H54 (cell line): Measurements from ENCODE around the gene FAM83E.
"Not testable (repeated sequence)": the region's sequence is repeated elsewhere in the genome, so short reads cannot be mapped to it uniquely, and the experiment has no call there.

Source experiments
- DNase-seq: peaks from one replicate; pipeline ENCODE4 v3.0.0; 2011; ENCODE audit warnings: low spot score, mixed read lengths; ENCODE audit not compliant: insufficient read length
- FAIRE-seq: peaks from 3 replicates; lab custom pipeline; 2011; peaks lifted over from hg19 to GRCh38; lab: Jason Lieb, UNC
- POLR2A ChIP-seq: IDR thresholded peaks from 2 replicates; pipeline ENCODE4 v1.6.1; 2011; ENCODE audit warnings: low read depth, mild to moderate bottlenecking, low read length

The FAM83E gene

DNA sequence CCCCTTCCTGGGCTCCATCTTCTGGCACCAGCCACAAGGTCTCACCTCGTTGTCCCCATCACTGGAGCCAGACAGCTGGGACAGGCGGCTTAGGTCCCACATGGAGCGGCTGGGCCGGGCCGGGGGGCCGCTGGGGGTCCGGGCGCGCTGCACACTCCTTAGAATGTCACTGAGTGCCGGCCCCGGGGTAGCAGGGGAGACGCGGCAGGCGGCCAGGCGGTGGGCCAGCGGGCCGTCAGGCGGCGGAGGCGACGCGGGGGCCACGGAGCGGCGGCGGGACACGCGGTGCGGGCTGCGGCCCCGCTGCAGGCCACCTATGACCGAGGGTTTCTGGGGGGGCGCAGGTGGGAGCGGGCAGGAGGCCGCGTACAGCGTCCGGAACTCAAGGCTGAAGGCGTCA lies 11.4 kb downstream of the FAM83E start:
- FAIRE-seq (no peak), DNase-seq (no peak)
- TF ChIP-seq POLR2A: no peak

DNA sequence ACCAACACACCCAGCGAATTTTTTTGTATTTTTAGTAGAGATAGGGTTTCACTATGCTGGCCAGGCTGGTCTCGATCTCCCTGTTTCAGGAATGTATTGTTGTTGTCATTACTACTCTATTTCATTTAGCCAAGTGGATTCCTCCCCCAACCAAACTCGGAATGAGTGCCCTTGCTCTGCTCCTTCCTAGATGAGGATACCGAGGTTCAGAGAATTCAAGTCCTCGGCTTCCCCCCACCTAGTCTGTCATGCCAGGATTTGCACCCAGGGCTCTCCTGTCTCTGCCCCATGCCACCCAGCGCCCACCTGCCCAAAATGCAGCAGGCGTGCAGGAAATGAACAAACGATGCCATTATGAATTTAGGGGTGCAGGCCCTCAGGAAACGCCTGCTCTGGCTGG lies 11.9 kb downstream of the FAM83E start:
- DNase-seq (no peak), FAIRE-seq (no peak)
- no peak for TF ChIP-seq POLR2A

DNA sequence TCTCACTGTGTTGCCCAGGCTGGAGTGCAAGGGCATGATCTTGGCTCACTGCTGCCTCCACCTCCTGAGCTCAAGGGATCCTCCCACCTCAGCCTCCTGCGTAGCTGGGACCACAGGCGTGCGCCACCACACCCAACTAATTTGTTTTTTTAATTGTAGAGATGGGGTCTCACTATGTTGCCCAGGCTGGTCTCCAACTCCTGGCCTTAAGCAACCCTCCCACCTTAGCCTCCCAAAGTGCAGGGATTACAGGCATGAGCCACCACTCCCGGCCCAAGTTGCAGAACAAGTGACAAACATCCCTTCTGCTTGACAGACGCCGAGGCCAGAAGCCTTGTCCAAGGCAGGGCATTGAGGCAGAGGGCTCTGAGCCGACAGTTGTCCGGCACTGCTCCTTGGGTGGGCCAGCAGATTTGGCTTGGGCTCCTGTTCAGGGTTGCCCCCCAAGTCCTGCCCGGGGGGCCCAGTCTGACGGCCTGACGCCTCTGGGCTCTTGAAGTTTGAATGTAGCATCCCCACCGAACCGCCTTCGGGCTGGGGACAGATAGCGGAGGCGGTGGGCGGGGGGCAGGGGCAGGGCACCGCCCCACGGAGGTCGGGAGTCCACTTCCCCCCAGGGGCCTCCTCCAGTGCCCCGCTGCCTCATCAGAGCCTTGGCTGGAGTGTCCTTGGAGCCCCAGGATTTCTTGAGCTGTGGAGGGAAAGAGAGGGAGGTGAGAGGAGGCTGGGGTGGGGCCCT lies 14.0 kb downstream of the FAM83E start:
- TF ChIP-seq POLR2A: no peak
- no peak for DNase-seq
- no peak for FAIRE-seq

DNA sequence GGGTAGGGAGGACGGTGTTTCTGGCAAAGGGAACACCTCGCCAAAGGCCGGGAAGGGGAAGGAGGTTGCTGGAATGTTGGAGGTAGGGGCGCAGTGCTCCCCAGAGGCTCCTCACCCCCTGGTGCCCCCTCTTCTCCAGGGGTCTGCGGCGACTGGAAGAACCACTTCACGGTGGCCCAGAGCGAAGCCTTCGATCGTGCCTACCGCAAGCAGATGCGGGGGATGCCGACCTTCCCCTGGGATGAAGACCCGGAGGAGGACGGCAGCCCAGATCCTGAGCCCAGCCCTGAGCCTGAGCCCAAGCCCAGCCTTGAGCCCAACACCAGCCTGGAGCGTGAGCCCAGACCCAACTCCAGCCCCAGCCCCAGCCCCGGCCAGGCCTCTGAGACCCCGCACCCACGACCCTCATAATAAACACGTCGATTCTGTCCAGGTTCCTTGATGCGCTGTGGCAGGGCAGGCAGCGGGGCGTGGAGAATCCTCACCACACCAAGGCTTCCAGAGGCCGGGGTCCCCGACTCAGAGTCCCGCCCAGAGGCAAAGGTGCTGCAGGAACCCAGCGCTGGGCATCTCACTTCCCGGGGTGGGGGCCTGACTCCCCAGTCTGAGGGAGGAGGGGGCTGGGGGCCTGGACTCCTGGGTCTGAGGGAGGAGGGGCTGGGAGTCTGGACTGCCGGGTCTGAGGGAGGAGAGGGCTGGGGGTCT lies 15.7 kb downstream of the FAM83E start:
- TF ChIP-seq POLR2A: no peak
- no peak for FAIRE-seq
- DNase-seq: no peak

GRCh38 chr19:48596679-48597465 lies 18.0 kb downstream of the FAM83E start:
- DNase-seq (no peak), FAIRE-seq (no peak)
- TF ChIP-seq POLR2A: no peak

GRCh38 chr19:48596237-48596636 lies 18.6 kb downstream of the FAM83E start:
- no peak for DNase-seq
- TF ChIP-seq POLR2A: no peak
- FAIRE-seq: no peak

DNA sequence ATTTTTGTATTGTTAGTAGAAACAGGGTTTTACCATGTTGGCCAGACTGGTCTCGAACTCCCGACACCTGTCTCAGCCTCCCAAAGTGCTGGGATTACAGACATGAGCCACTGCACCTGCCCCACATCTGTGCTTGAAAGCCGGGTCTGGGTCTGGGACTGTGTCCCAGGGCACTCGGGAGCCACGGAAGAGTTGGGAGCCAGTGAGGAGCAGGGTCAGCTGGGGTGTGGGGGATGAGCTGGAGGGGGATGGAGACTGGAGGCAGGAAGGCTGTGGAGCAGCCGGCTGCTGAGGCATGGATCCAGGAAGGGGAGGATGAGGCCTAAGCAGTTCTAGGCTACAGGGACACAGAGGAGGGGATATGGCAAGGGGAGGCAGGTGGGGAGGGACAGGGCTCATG lies 19.0 kb downstream of the FAM83E start:
- TF ChIP-seq POLR2A: no peak
- FAIRE-seq (no peak), DNase-seq (no peak)

GRCh38 chr19:48595171-48595570 lies 19.7 kb downstream of the FAM83E start:
- DNase-seq (no peak), FAIRE-seq (no peak)
- TF ChIP-seq POLR2A: no peak

- no peak for DNase-seq
- FAIRE-seq: no peak
- no peak for TF ChIP-seq POLR2A
These were observed 23.9 kb downstream of the FAM83E start for GRCh38 chr19:48591021-48591420.

DNA sequence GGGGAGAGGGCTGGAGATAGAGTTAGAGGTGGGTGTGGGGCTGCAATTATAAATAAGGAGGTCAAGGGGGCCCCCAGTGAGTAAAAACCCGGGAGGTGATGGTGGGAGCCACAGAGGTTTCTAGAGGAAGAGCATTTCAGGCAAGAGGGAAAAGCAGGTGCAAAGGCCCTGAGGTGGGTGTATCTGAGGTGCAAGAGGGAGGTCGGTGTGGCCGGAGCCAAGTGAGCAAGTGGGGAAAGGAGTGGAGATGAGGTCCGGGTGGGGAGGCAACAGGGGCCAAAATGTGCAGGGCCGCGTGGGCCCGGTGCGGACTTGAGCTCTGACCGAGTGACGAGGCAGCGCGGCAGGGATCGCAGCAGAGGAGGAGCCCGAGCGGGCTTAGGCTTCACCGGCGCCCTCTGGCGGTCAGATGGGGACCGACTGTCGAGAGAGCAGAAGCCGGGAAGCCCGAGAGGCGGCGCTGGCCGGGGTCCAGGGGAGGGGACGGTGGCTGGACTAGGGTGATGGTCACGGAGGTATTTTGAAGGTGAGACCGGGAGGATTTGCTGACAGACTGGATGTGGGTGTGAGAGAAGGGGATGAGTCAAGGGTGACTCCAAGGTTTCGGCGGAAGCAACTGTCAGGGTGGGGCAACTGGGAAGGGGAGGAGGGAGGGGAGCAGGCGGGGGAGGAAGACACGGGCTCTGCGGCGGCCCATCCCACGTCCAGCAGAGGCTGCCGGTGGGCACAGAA lies 26.0 kb downstream of the FAM83E start:
- peak; percentile 65 for DNase-seq
- FAIRE-seq: peak; percentile 38
- TF ChIP-seq POLR2A: no peak

DNA sequence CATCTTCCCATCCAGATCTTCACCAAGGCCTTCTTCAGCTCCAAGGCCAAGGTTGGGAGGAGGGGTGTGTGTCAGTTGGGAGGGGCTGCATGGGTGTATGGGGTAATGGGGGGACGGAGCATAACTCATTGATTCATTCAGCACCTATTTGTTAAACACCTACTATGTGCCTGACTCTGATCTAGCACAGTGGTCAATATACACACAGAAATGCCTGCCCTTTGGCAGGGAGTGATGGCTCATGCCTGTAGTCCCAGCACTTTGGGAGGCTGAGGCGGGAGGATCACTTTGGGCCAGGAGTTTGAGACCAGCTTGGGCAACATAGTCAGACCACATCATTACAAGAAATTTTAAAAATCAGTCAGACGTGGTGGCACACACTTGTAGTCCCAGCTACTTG lies 27.5 kb downstream of the FAM83E start:
- FAIRE-seq (no peak), DNase-seq (no peak)
- TF ChIP-seq POLR2A: no peak

- DNase-seq (no peak), FAIRE-seq (no peak)
- no peak for TF ChIP-seq POLR2A
These were observed 32.7 kb downstream of the FAM83E start for GRCh38 chr19:48582168-48582567.

GRCh38 chr19:48578891-48579290 lies 36.0 kb downstream of the FAM83E start:
- TF ChIP-seq POLR2A: no peak
- DNase-seq: no peak
- FAIRE-seq: no peak

DNA sequence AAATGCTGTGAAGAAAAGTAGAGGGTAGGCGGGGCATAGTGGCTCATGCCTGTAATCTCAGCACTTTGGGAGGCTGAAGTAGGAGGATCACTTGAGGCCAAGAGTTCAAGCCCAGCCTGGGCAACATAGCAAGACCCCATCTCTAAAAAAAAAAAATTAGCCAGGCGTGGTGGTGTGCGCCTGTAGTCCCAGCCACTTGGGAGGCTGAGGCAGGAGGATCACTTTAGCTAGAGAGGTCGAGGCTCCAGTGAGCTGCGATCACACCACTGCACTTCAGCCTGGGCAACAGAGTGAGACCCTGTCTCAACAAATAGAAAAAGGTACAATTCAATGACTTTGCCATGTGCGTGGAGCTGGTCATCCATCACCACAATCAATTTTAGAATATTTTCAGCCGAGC lies 37.0 kb downstream of the FAM83E start:
- FAIRE-seq, DNase-seq: not testable (repeated sequence)
